ENCODE measurements around the gene CDKN1A. TPM values are rescaled to one million over a fixed set of nuclear protein-coding genes. Genes with fewer than 3 reads are reported as not detected.

The CDKN1A gene
- total and polyA plus RNA-seq, 9 of the 15 experiments (the other 6 are each of a cell fraction or from before 2014, with no cell fraction given): 0.25 to 8.1 (median 5.1) TPM

DNA sequence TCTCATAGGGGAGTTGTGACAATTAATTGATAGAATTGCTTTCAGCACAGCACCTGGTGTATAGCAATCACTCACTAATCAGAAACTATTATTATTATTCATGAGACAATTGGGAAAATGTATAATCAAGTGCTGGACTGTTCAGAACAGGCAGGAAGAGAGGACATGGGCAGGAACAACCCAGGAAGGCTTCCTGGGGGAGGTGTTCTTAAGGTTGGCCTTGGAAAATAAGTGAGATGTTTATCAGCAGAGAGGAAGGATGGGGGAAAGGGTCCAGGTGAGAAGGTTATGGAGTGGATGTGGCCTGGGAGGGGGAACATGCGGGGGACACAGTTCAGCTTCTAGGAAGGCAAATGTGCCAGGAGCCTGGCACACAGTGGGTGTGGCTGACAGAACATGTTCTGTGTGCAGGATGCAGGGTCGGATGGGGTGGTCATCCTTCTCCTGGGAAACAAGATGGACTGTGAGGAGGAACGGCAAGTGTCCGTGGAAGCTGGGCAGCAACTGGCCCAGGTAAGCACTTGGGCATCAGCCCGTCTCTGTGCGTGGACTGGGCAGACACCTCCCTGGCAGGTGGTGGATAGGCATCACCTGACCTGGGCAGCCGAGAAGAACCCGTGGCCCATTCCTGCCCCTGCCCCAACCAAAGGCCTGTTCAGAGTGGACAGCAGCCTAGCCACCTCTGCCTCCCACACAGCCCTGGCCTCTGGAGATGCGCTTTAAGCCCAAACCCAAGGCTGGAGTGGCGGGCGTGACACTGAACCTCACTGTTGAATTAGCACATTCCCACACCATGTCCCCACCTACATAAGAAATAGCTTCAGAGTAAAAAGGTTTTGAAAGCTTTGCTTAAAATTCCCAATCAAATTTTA, 50.0 kb downstream of the CDKN1A start (continued):
- TF ChIP-seq MAFK (IDR thresholded peaks at IDR 0.05; ENCODE audit: low read length) (no peak), RBM17 (IDR thresholded peaks at IDR 0.05; ENCODE audit: borderline replicate concordance, low read depth, low read length) (no peak), ADNP (tag; IDR thresholded peaks at IDR 0.05) (peak; percentile 57; the same call in 1 of the 2 replicates), MTA1 (IDR thresholded peaks at IDR 0.05; ENCODE audit: borderline replicate concordance) (no peak), RFX7 (CRISPR knock-in tag; IDR thresholded peaks at IDR 0.05) (no peak), RCOR1 (IDR thresholded peaks at IDR 0.05; ENCODE audit: borderline replicate concordance in 1 of 2, low read depth in 2 of 2, low read length in 2 of 2) (peak in 1 of 2 experiments; percentile 49; a peak in 1 of 4 replicates), ZNF197 (CRISPR knock-in tag; IDR thresholded peaks at IDR 0.05; ENCODE audit: low read depth) (no peak), EP400 (IDR thresholded peaks at IDR 0.05) (no peak), ZNF436 (CRISPR knock-in tag; IDR thresholded peaks at IDR 0.05) (peak; percentile 80), FOXA3 (CRISPR knock-in tag; conservative IDR thresholded peaks at IDR 0.05 in 1 of 2, IDR thresholded peaks at IDR 0.05 in 1 of 2) (no peak), IRF2 (CRISPR knock-in tag; IDR thresholded peaks at IDR 0.05) (peak; percentile 64; the same call in 1 of the 2 replicates), STAT5B (CRISPR knock-in tag; IDR thresholded peaks at IDR 0.05) (no peak), ZNF165 (CRISPR knock-in tag; IDR thresholded peaks at IDR 0.05; ENCODE audit: borderline replicate concordance) (no peak), PCBP1 (IDR thresholded peaks at IDR 0.05; ENCODE audit: low read depth, low read length, poor library complexity, severe bottlenecking) (no peak), CCNT2 (IDR thresholded peaks at IDR 0.05; ENCODE audit: borderline replicate concordance, extremely low read depth, insufficient read length, low read depth, low read length) (no peak)
- TF ChIP-seq, protein P1, sequence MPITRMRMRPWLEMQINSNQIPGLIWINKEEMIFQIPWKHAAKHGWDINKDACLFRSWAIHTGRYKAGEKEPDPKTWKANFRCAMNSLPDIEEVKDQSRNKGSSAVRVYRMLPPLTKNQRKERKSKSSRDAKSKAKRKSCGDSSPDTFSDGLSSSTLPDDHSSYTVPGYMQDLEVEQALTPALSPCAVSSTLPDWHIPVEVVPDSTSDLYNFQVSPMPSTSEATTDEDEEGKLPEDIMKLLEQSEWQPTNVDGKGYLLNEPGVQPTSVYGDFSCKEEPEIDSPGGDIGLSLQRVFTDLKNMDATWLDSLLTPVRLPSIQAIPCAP (CRISPR knock-in tag; IDR thresholded peaks at IDR 0.05; ENCODE audit: borderline replicate concordance): no peak
- TF ChIP-seq, protein P2, sequence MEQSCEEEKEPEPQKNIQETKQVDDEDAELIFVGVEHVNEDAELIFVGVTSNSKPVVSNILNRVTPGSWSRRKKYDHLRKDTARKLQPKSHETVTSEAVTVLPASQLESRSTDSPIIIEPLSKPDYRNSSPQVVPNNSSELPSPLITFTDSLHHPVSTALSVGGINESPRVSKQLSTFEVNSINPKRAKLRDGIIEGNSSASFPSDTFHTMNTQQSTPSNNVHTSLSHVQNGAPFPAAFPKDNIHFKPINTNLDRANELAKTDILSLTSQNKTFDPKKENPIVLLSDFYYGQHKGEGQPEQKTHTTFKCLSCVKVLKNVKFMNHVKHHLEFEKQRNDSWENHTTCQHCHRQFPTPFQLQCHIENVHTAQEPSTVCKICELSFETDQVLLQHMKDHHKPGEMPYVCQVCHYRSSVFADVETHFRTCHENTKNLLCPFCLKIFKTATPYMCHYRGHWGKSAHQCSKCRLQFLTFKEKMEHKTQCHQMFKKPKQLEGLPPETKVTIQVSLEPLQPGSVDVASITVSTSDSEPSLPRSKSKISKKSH (CRISPR knock-in tag; IDR thresholded peaks at IDR 0.05): no peak
- TF ChIP-seq, protein P3, sequence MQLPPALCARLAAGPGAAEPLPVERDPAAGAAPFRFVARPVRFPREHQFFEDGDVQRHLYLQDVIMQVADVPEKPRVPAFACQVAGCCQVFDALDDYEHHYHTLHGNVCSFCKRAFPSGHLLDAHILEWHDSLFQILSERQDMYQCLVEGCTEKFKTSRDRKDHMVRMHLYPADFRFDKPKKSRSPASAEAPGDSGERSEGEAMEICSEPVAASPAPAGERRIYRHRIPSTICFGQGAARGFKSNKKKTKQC (CRISPR knock-in tag; IDR thresholded peaks at IDR 0.05): no peak
- TF ChIP-seq, protein P4, sequence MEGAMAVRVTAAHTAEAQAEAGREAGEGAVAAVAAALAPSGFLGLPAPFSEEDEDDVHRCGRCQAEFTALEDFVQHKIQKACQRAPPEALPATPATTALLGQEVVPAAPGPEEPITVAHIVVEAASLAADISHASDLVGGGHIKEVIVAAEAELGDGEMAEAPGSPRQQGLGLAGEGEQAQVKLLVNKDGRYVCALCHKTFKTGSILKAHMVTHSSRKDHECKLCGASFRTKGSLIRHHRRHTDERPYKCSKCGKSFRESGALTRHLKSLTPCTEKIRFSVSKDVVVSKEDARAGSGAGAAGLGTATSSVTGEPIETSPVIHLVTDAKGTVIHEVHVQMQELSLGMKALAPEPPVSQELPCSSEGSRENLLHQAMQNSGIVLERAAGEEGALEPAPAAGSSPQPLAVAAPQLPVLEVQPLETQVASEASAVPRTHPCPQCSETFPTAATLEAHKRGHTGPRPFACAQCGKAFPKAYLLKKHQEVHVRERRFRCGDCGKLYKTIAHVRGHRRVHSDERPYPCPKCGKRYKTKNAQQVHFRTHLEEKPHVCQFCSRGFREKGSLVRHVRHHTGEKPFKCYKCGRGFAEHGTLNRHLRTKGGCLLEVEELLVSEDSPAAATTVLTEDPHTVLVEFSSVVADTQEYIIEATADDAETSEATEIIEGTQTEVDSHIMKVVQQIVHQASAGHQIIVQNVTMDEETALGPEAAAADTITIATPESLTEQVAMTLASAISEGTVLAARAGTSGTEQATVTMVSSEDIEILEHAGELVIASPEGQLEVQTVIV (CRISPR knock-in tag; IDR thresholded peaks at IDR 0.05; ENCODE audit: borderline replicate concordance): no peak
- TF ChIP-seq, protein P5, sequence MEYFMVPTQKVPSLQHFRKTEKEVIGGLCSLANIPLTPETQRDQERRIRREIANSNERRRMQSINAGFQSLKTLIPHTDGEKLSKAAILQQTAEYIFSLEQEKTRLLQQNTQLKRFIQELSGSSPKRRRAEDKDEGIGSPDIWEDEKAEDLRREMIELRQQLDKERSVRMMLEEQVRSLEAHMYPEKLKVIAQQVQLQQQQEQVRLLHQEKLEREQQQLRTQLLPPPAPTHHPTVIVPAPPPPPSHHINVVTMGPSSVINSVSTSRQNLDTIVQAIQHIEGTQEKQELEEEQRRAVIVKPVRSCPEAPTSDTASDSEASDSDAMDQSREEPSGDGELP (CRISPR knock-in tag; IDR thresholded peaks at IDR 0.05; ENCODE audit: borderline replicate concordance): no peak

Measured in K562 (cell line).